HCT116 (cell line): ENCODE data around the gene CALCOCO2. TPM values are rescaled to one million over a fixed set of nuclear protein-coding genes. Genes with fewer than 3 reads are reported as not detected.

ENCODE experiments used
- ATAC-seq: fragments of 200-7000 bp; cut with Tn5 transposase; 2 replicates; pipeline ENCODE4 v1.9.1; 2020; ENCODE audit warnings: mild to moderate bottlenecking, moderate library complexity
- BruUV-seq: library from RNA; stranded (reverse); fragments of 400-500 nt; replicated peaks from 2 replicates; lab custom pipeline; 2021; lab: Mats Ljungman, UMichigan
- CTCF ChIA-PET: fragments of 300-600 bp; sonication (Branson Sonifier 250); formaldehyde crosslinking; loops from one replicate; lab custom pipeline; 2021; ENCODE audit warnings: antibody characterized with exemption; lab: Charles Lee
- POLR2A ChIA-PET: fragments of 300-600, 350-600 bp; sonication (Branson Sonifier 250); formaldehyde crosslinking; loops from one replicate; lab custom pipeline; 2021; ENCODE audit warnings: antibody characterized with exemption; lab: Charles Lee
- RAD21 ChIA-PET, 2 experiments: fragments of 300-600 bp; sonication (Branson Sonifier 250); formaldehyde crosslinking; loops; one replicate each; lab custom pipeline; 2023; ENCODE audit warnings: low total read pairs in 2 of 2; ENCODE audit not compliant: uncharacterized antibody in 2 of 2, unreplicated experiment in 2 of 2, low non-redundant PET in 1 of 2; lab: Charles Lee
- DNase-seq: peaks from one replicate; pipeline ENCODE4 v3.0.0-alpha.2; 2010; ENCODE audit warnings: low read depth, low spot score
- H2AFZ ChIP-seq: fragments of 200-600 bp; shearing (Covaris generic), sonication (generic); 2 replicates; pipeline ENCODE4 v1.6.1; 2017; ENCODE audit warnings: low read depth, mixed run types, mixed read lengths, antibody characterized with exemption, low read length; ENCODE audit not compliant: poor library complexity, severe bottlenecking
- H3K27ac ChIP-seq: 2 replicates; pipeline ENCODE4 v1.5.1; 2012; ENCODE audit warnings: low read depth, low read length
- H3K27me3 ChIP-seq: fragments of 200-600 bp; sonication (generic); 2 replicates; pipeline ENCODE4 v1.6.1; 2016; ENCODE audit warnings: mixed run types, low read length, mixed read lengths; ENCODE audit not compliant: insufficient read depth
- H3K36me3 ChIP-seq, 2 experiments: fragments of 200-500 bp in 1 of 2; fragments of 200-600 bp in 1 of 2; sonication (Bioruptor generic) in 1 of 2; sonication (generic) in 1 of 2; 2 replicates each; pipeline versions ENCODE4 v1.5.1 to v1.6.1; 2014 to 2016; ENCODE audit warnings: low read length in 2 of 2, inconsistent platforms in 1 of 2, mixed read lengths in 1 of 2, mixed run types in 1 of 2; ENCODE audit not compliant: insufficient read depth in 2 of 2, control insufficient read depth in 1 of 2
- H3K4me1 ChIP-seq, 2 experiments: fragments of 200-600 bp in 1 of 2; sonication (generic) in 1 of 2; 2 replicates each; pipeline versions ENCODE4 v1.5.1 to v1.6.1; 2012 to 2017; ENCODE audit warnings: low read length in 2 of 2, inconsistent platforms in 1 of 2, mild to moderate bottlenecking in 1 of 2, mixed read lengths in 1 of 2, mixed run types in 1 of 2, moderate library complexity in 1 of 2; ENCODE audit not compliant: insufficient read depth in 2 of 2, control insufficient read depth in 1 of 2
- H3K4me2 ChIP-seq: fragments of 200-600 bp; sonication (generic); 2 replicates; pipeline ENCODE4 v1.6.1; 2017; ENCODE audit warnings: mixed run types, low read length, mixed read lengths
- H3K4me3 ChIP-seq, 2 experiments: fragments of 200-600 bp in 1 of 2; sonication (generic) in 1 of 2; replicated peaks in 1 of 2; 2 replicates each; pipeline ENCODE4 v1.5.1; 2011 to 2016; ENCODE audit warnings: low read length in 2 of 2, control low read depth in 1 of 2, low read depth in 1 of 2, mild to moderate bottlenecking in 1 of 2, mixed read lengths in 1 of 2, mixed run types in 1 of 2
- H3K79me2 ChIP-seq: fragments of 200-600 bp; sonication (generic); 2 replicates; pipeline ENCODE4 v1.6.1; 2017; ENCODE audit warnings: mild to moderate bottlenecking, mixed run types, low read length, moderate library complexity, mixed read lengths; ENCODE audit not compliant: insufficient read depth
- H3K9ac ChIP-seq: fragments of 200-600 bp; sonication (generic); 2 replicates; pipeline ENCODE4 v1.6.1; 2016; ENCODE audit warnings: low read length, mixed read lengths
- H3K9me2 ChIP-seq: fragments of 200-600 bp; sonication (generic), shearing (Covaris generic); 2 replicates; pipeline ENCODE4 v1.6.1; 2017; ENCODE audit warnings: mixed run types, mild to moderate bottlenecking, moderate library complexity; ENCODE audit not compliant: insufficient read depth
- H3K9me3 ChIP-seq, 2 experiments: fragments of 200-500 bp in 1 of 2; fragments of 200-600 bp in 1 of 2; sonication (Bioruptor generic) in 1 of 2; sonication (generic) in 1 of 2; 2 replicates each; pipeline ENCODE4 v1.6.1; 2014 to 2017; ENCODE audit warnings: low read length in 2 of 2, mixed read lengths in 2 of 2, inconsistent platforms in 1 of 2, low read depth in 1 of 2, mild to moderate bottlenecking in 1 of 2, mixed run types in 1 of 2, moderate library complexity in 1 of 2; ENCODE audit not compliant: control insufficient read depth in 1 of 2, insufficient read depth in 1 of 2
- H4K20me1 ChIP-seq: fragments of 200-600 bp; sonication (generic), shearing (Covaris generic); 2 replicates; pipeline ENCODE4 v1.6.1; 2017; ENCODE audit warnings: mixed run types, mild to moderate bottlenecking, moderate library complexity; ENCODE audit not compliant: insufficient read depth
- CBX3 ChIP-seq: IDR thresholded peaks from 2 replicates; pipeline ENCODE4 v1.6.1; 2012; ENCODE audit warnings: low read depth
- CEBPB ChIP-seq: IDR thresholded peaks from 2 replicates; pipeline ENCODE4 v1.6.1; 2012; ENCODE audit warnings: low read depth
- EGR1 ChIP-seq: IDR thresholded peaks from 2 replicates; pipeline ENCODE4 v1.6.1; 2012; ENCODE audit warnings: low read depth
- ELF1 ChIP-seq: IDR thresholded peaks from 2 replicates; pipeline ENCODE4 v1.6.1; 2012; ENCODE audit warnings: low read depth, borderline replicate concordance
- EZH2 ChIP-seq: fragments of 200-600 bp; sonication (generic); IDR thresholded peaks from 2 replicates; pipeline ENCODE4 v1.6.1; 2017; ENCODE audit warnings: antibody characterized with exemption, mixed run types
- EZH2phosphoT487 ChIP-seq: fragments of 200-600 bp; IDR thresholded peaks from 2 replicates; pipeline ENCODE4 v1.6.1; 2018; ENCODE audit warnings: antibody characterized with exemption, borderline replicate concordance
- FOSL1 ChIP-seq: IDR thresholded peaks from 2 replicates; pipeline ENCODE4 v1.6.1; 2012; ENCODE audit warnings: low read depth
- JUND ChIP-seq: IDR thresholded peaks from 2 replicates; pipeline ENCODE4 v1.6.1; 2012
- POLR2A ChIP-seq: IDR thresholded peaks from 2 replicates; pipeline ENCODE4 v1.7.0; 2011; ENCODE audit warnings: borderline replicate concordance; ENCODE audit not compliant: insufficient read depth, insufficient read length; ENCODE audit errors: extremely low read depth
- POLR2AphosphoS5 ChIP-seq: IDR thresholded peaks from 2 replicates; pipeline ENCODE4 v1.6.1; 2011; ENCODE audit warnings: mild to moderate bottlenecking, low read depth, low read length, moderate library complexity
- RAD21 ChIP-seq: IDR thresholded peaks from 2 replicates; pipeline ENCODE4 v1.6.1; 2012; ENCODE audit warnings: low read depth, mild to moderate bottlenecking
- SIN3A ChIP-seq: IDR thresholded peaks from 2 replicates; pipeline ENCODE4 v1.6.1; 2012; ENCODE audit warnings: low read depth
- SP1 ChIP-seq: IDR thresholded peaks from 2 replicates; pipeline ENCODE4 v1.6.1; 2012; ENCODE audit warnings: low read depth
- SRF ChIP-seq: IDR thresholded peaks from 2 replicates; pipeline ENCODE4 v1.6.1; 2012; ENCODE audit warnings: low read depth
- YY1 ChIP-seq: IDR thresholded peaks from 2 replicates; pipeline ENCODE4 v1.6.1; 2011; ENCODE audit warnings: low read length, low read depth, moderate library complexity, mild to moderate bottlenecking; ENCODE audit not compliant: insufficient replicate concordance; ENCODE audit errors: extremely low read depth
- ZFX ChIP-seq: fragments of 450-650 bp; IDR thresholded peaks from 2 replicates; pipeline ENCODE4 v1.6.1; 2017
- ZNF274 ChIP-seq: fragments of 200-500 bp; sonication (Bioruptor generic); IDR thresholded peaks from 2 replicates; pipeline ENCODE4 v1.6.1; 2014; ENCODE audit warnings: mild to moderate bottlenecking, low read depth, low read length, inconsistent platforms
- intact Hi-C: fragments of 100-400 bp; cut with micrococcal nuclease; formaldehyde crosslinking; loops from 2 replicates; pipeline ENCODE4 v1.10.0; 2022
- total RNA-seq: library from RNA; stranded (reverse); gene quantifications from one replicate; pipeline ENCODE4 v1.2.1, GENCODE V29; 2021; ENCODE audit not compliant: unreplicated experiment
- TF ChIP-seq, protein P1 (sequence below): IDR thresholded peaks from 2 replicates; pipeline ENCODE4 v1.6.1; 2011; ENCODE audit warnings: mild to moderate bottlenecking, low read length, moderate library complexity; ENCODE audit not compliant: insufficient replicate concordance; ENCODE audit errors: extremely low read depth
- TF ChIP-seq, protein P2 (sequence below): IDR thresholded peaks from 2 replicates; pipeline ENCODE4 v1.6.1; 2012
- TF ChIP-seq, protein P3 (sequence below): IDR thresholded peaks from 2 replicates; pipeline ENCODE4 v1.6.1; 2012
- TF ChIP-seq, protein P4 (sequence below): IDR thresholded peaks from 2 replicates; pipeline ENCODE4 v1.6.1; 2012; ENCODE audit warnings: low read depth

The CALCOCO2 gene
- total RNA-seq, 1 experiment from 2014 or later, result 151 TPM

DNA sequence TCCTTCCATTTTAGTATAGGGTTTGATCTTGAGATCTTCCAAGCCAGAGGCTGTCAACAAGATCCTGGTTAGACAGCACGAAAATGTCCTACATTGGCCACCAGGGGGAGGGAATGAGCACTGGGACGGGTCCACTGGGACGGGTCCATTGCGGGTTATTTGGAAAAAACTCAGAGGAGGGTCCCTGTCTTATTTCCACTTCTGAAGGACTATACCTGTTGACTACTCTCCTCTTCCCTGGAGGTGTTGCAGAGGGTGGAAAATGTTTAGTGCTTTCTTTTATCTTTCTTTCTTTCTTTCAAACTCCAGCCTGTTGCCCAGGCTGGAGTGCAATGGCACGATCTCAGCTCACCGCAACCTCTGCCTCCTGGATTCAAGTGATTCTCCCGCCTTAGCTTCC, 16.3 kb upstream of the CALCOCO2 start:
- Histone ChIP-seq H4K20me1 (no peaks in the 10 kb centered on the region), H3K9me3 (no peaks in the 10 kb centered on the region), H3K27me3 (no peaks in the 10 kb centered on the region), H3K27ac (no peak overlapping the region), H3K36me3 (no peaks in the 10 kb centered on the region), H3K4me3 (no peak overlapping the region; a peak in 1 of 4 replicates), H3K9me2 (no peaks in the 10 kb centered on the region), H2AFZ (no peak overlapping the region), H3K4me1 (peaks cover 9 to 17% of the 10 kb centered on the region in 2 experiments), H3K79me2 (no peaks in the 10 kb centered on the region), H3K9ac (no peak overlapping the region), H3K4me2 (peak overlapping the region; percentile 45)
- intact Hi-C loops, result loop anchor here (1.0 kb wide), 2 partner anchors 65 to 218 kb away; no protein-coding TSS in a partner anchor
- ChIA-PET RAD21 (interaction anchor here (1.1 to 5.6 kb wide), 4 partner anchors 63 to 218 kb away, joined by 3 to 40 read pairs (median 8); no protein-coding TSS in a partner anchor), CTCF (interaction anchor here (0.7 to 8.3 kb wide), 13 partner anchors 9 to 222 kb away, joined by 3 to 237 read pairs (median 5); partner anchors contain the start of genes HOXB13 and PRAC2), POLR2A (interaction anchor here (0.6 to 1.6 kb wide), 3 partner anchors 64 to 218 kb away, joined by 3 to 6 read pairs (median 3); no protein-coding TSS in a partner anchor)
- DNase-seq (peak; percentile 60), ATAC-seq (peak; percentile 46)
- BruUV-seq, result no TSS peak
- TF ChIP-seq ZNF274, result no peak
- TF ChIP-seq RAD21, result peak; percentile 78
- TF ChIP-seq POLR2AphosphoS5, result no peak
- TF ChIP-seq FOSL1, result no peak
- TF ChIP-seq ZFX, result no peak
- TF ChIP-seq CEBPB, result no peak
- TF ChIP-seq, protein P1, sequence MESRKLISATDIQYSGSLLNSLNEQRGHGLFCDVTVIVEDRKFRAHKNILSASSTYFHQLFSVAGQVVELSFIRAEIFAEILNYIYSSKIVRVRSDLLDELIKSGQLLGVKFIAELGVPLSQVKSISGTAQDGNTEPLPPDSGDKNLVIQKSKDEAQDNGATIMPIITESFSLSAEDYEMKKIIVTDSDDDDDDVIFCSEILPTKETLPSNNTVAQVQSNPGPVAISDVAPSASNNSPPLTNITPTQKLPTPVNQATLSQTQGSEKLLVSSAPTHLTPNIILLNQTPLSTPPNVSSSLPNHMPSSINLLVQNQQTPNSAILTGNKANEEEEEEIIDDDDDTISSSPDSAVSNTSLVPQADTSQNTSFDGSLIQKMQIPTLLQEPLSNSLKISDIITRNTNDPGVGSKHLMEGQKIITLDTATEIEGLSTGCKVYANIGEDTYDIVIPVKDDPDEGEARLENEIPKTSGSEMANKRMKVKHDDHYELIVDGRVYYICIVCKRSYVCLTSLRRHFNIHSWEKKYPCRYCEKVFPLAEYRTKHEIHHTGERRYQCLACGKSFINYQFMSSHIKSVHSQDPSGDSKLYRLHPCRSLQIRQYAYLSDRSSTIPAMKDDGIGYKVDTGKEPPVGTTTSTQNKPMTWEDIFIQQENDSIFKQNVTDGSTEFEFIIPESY, result no peak
- TF ChIP-seq POLR2A, result no peak
- no peak for TF ChIP-seq ELF1
- peak; percentile 52 for TF ChIP-seq YY1
- TF ChIP-seq SP1, result no peak
- TF ChIP-seq EGR1, result no peak
- TF ChIP-seq, protein P2, sequence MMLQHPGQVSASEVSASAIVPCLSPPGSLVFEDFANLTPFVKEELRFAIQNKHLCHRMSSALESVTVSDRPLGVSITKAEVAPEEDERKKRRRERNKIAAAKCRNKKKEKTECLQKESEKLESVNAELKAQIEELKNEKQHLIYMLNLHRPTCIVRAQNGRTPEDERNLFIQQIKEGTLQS, result no peak
- no peak for TF ChIP-seq SRF
- TF ChIP-seq JUND, result no peak
- TF ChIP-seq, protein P3, sequence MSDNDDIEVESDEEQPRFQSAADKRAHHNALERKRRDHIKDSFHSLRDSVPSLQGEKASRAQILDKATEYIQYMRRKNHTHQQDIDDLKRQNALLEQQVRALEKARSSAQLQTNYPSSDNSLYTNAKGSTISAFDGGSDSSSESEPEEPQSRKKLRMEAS, result no peak
- no peak for TF ChIP-seq CBX3
- TF ChIP-seq EZH2, result no peak
- no peak for TF ChIP-seq EZH2phosphoT487
- TF ChIP-seq SIN3A, result no peak
- TF ChIP-seq, protein P4, sequence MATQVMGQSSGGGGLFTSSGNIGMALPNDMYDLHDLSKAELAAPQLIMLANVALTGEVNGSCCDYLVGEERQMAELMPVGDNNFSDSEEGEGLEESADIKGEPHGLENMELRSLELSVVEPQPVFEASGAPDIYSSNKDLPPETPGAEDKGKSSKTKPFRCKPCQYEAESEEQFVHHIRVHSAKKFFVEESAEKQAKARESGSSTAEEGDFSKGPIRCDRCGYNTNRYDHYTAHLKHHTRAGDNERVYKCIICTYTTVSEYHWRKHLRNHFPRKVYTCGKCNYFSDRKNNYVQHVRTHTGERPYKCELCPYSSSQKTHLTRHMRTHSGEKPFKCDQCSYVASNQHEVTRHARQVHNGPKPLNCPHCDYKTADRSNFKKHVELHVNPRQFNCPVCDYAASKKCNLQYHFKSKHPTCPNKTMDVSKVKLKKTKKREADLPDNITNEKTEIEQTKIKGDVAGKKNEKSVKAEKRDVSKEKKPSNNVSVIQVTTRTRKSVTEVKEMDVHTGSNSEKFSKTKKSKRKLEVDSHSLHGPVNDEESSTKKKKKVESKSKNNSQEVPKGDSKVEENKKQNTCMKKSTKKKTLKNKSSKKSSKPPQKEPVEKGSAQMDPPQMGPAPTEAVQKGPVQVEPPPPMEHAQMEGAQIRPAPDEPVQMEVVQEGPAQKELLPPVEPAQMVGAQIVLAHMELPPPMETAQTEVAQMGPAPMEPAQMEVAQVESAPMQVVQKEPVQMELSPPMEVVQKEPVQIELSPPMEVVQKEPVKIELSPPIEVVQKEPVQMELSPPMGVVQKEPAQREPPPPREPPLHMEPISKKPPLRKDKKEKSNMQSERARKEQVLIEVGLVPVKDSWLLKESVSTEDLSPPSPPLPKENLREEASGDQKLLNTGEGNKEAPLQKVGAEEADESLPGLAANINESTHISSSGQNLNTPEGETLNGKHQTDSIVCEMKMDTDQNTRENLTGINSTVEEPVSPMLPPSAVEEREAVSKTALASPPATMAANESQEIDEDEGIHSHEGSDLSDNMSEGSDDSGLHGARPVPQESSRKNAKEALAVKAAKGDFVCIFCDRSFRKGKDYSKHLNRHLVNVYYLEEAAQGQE, result no peak
